ENCODE results near the gene ANKS1B.
"Not testable (repeated sequence)": the region's sequence is repeated elsewhere in the genome, so short reads cannot be mapped to it uniquely, and the experiment has no call there.

The ANKS1B gene

GRCh38 chr12:98980508-98980907 is 1004.2 kb downstream of the ANKS1B start:
- no peak for DNase-seq

- DNase-seq, result no peak
Observed at GRCh38 chr12:98977186-98977585, 1007.5 kb downstream of the ANKS1B start.

- no peak for DNase-seq
Observed at GRCh38 chr12:98974767-98975381, 1009.9 kb downstream of the ANKS1B start.

- no peak for DNase-seq
Observed at GRCh38 chr12:98973395-98973794, 1011.3 kb downstream of the ANKS1B start.

- no peak for DNase-seq
Observed at GRCh38 chr12:98970950-98971349, 1013.8 kb downstream of the ANKS1B start.

GRCh38 chr12:98970210-98970609 is 1014.5 kb downstream of the ANKS1B start:
- DNase-seq, result no peak

GRCh38 chr12:98968896-98969295 is 1015.8 kb downstream of the ANKS1B start:
- DNase-seq, result no peak

- DNase-seq, result not testable (repeated sequence)
Observed at GRCh38 chr12:98957135-98957534, 1027.6 kb downstream of the ANKS1B start.

- DNase-seq, result no peak
Observed at GRCh38 chr12:98955284-98955683, 1029.5 kb downstream of the ANKS1B start.

GRCh38 chr12:98954506-98954905 is 1030.2 kb downstream of the ANKS1B start:
- DNase-seq, result no peak

- no peak for DNase-seq
Observed at GRCh38 chr12:98951406-98951805, 1033.3 kb downstream of the ANKS1B start.

GRCh38 chr12:98948343-98948949 is 1036.3 kb downstream of the ANKS1B start:
- DNase-seq, result no peak

- DNase-seq, result no peak
Observed at GRCh38 chr12:98945864-98946263, 1038.9 kb downstream of the ANKS1B start.

GRCh38 chr12:98939926-98940325 is 1044.8 kb downstream of the ANKS1B start:
- no peak for DNase-seq

- no peak for DNase-seq
Observed at GRCh38 chr12:98939350-98939749, 1045.4 kb downstream of the ANKS1B start.

GRCh38 chr12:98935847-98936246 is 1048.9 kb downstream of the ANKS1B start:
- no peak for DNase-seq

- DNase-seq, result no peak
Observed at GRCh38 chr12:98922871-98923270, 1061.9 kb downstream of the ANKS1B start.

GRCh38 chr12:98918176-98918863 is 1066.4 kb downstream of the ANKS1B start:
- DNase-seq, result no peak

- DNase-seq, result no peak
Observed at GRCh38 chr12:98916106-98916505, 1068.6 kb downstream of the ANKS1B start.

GRCh38 chr12:98912401-98912974 is 1072.2 kb downstream of the ANKS1B start:
- no peak for DNase-seq

GRCh38 chr12:98911396-98911795 is 1073.3 kb downstream of the ANKS1B start:
- no peak for DNase-seq

GRCh38 chr12:98909746-98910145 is 1075.0 kb downstream of the ANKS1B start:
- no peak for DNase-seq

GRCh38 chr12:98908866-98909265 is 1075.9 kb downstream of the ANKS1B start:
- DNase-seq, result no peak

GRCh38 chr12:98903875-98904274 is 1080.9 kb downstream of the ANKS1B start:
- DNase-seq, result no peak
